A549 treated with DMSO at 1 μM for 4 hours (cell line): ENCODE data around the gene NPFF. TPM values are rescaled to one million over a fixed set of nuclear protein-coding genes. Genes with fewer than 3 reads are reported as not detected.

Experiments
- total RNA-seq: library from RNA; stranded (reverse); fragments of 200-300 nt; extraction: Qiagen RNA extraction; gene quantifications from 5 replicates; pipeline ENCODE4 v1.2.3, GENCODE V29; 2022; ENCODE audit warnings: low read depth

The NPFF gene, protein sequence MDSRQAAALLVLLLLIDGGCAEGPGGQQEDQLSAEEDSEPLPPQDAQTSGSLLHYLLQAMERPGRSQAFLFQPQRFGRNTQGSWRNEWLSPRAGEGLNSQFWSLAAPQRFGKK
- 0.17 TPM in 1 of 5 replicates, not detected in the others for total RNA-seq

DNA sequence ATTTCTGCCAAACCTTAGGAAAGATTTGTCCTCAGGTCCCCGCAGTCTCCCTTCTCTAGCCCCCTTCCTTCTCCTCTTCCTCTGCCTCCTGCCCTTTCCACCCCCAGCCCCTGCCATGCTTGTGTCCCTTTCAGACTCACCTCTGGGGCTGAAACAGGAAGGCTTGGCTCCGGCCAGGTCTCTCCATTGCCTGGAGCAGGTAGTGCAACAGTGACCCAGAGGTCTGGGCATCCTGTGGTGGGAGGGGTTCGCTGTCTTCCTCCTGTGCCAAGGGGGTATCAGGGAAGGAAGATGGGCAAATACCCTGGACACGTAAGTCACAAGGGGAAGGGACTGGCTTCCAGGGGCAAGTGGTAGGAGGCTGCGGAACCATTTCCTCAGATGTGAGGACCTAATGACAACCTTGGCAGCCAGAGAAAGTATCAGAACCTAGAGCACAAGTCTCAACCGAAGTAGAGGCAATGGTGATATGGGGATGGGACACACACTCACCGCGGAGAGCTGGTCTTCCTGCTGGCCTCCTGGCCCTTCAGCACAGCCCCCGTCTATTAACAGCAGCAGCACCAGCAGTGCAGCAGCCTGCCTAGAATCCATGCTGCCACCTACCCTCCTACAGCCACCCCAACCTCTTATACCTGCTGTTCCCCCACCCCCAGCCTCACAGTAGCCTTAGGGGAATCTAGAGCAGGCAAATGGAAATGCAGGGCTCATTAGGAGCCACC is at the start of gene NPFF:
NPFF (minus strand) TSS at position 604 of the 722 bp plus-strand sequence; CDS start at position 594, 10 bp downstream.

DNA sequence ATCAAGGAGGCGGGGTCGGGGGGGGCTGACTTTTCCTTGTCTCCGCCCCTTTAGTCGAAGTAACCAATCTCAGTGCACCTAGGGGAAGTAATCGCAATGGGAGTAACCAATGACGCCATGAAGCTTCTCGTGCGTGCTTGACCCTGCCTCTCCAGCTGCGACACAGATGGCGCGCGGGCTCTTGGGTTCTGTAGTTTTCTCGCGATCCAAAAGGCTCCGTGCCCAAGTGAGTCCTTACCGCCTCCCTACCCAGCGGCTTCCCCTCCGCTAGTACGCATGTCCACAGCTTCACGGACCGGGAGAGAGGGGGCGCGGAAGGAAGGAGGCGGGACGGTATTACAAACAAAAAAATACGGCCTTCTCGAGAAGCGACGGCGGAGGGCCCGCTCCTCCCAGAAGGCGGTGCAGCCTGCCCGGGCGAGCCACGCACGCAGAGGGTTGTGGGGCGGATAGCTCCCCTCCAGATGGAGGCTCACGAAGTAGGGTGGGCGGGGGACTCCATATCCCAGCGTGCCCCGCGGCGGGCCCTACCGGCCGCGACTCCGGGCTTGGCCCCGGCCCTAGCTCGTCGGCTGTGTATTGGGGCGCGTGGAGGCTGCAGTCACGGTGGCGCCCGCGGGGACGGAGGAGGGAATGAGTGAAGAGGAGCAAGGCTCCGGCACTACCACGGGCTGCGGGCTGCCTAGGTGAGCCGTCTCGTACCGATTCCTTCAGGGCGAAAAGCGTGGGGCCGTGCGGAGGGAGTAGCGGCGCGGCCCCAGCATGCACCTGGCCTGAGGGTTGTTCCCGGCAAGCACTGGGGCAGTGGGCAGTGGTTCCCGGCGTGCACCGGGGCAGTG is 6.3 kb downstream of the NPFF start, which contains the start of gene TARBP2:
TARBP2 (plus strand) TSS at position 508 of the 839 bp plus-strand sequence; CDS start at position 634, 126 bp downstream.

DNA sequence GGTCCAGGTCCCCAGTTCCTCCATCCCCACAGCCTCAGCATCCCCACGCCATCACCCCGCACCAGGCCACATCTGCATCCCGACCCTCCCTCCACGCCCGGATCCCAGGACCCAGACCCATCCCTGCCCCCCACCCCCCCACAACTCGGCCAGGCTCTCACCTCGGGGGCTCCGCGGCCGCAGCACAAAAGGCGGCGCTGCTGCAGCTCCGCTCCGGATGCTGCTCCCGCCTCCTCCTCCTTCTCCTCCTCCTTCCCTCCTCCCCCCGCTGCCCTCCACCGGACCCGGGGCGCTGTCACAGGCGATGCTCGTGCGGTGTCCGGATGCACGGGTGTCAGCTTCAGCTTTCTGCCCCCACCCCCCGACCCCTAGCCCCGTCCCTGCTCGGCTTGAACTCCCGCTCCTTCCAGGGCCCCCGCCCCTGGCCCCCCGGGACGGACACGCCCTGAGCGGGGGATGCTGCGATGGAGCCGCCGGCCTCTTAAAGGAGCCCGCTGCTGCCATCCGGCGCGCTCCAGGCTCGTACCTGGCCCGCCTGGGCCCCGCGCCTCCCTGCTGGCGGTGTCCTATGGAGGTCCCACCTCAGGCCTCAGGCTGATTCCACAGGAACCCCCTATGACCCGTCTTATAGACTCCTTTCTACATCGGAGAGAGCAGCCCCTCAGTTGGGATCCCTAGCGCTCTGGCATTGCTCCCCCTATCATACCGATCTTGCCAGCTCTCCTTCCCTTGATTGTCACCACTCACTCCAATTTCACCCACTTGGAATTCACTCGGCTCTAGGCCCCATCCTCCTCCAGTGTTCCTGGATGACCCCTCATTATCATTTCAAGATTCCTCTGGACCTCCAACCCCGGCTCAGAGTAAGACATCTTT is 7.8 kb downstream of the NPFF start, which contains the start of gene MAP3K12:
MAP3K12 (minus strand) TSS at position 193 of the 876 bp plus-strand sequence. CDS start 12,067 bp downstream, outside the sequence.

Other genes with a start within 250 kb of the NPFF start
- 15.6 to 25.1 TPM (median 20.0 TPM) in 5 replicates for gene ESPL1, start 239.2 kb downstream of the NPFF start, total RNA-seq
- gene PFDN5, start 211.9 kb downstream of the NPFF start, total RNA-seq, result 495 to 550 TPM (median 496 TPM) in 5 replicates
- 85.4 to 102 TPM (median 93.8 TPM) in 5 replicates for gene MYG1, start 207.8 kb downstream of the NPFF start, total RNA-seq
- 70.5 to 85.4 TPM (median 78.7 TPM) in 5 replicates for gene AAAS, start 185.9 kb downstream of the NPFF start, total RNA-seq
- not detected in 5 replicates for gene SP7, start 171.1 kb downstream of the NPFF start, total RNA-seq
- 22.3 to 29.9 TPM (median 28.6 TPM) in 5 replicates for gene SP1, start 127.3 kb downstream of the NPFF start, total RNA-seq
- gene AMHR2, start 83.6 kb downstream of the NPFF start, total RNA-seq, result 0.92 to 2.6 TPM (median 1.9 TPM) in 5 replicates
- 304 to 405 TPM (median 367 TPM) in 5 replicates for gene PRR13, start 65.8 kb downstream of the NPFF start, total RNA-seq
- gene PCBP2, start 55.4 kb downstream of the NPFF start, total RNA-seq, result 655 to 691 TPM (median 670 TPM) in 5 replicates
- 11.1 to 16.8 TPM (median 14.7 TPM) in 5 replicates for gene MAP3K12, start 8.0 kb downstream of the NPFF start, total RNA-seq
- gene TARBP2, start 6.2 kb downstream of the NPFF start, total RNA-seq, result 44.2 to 67.4 TPM (median 56.3 TPM) in 5 replicates
- 16.8 to 20.4 TPM (median 18.3 TPM) in 5 replicates for gene ATF7, start 118.9 kb upstream of the NPFF start, total RNA-seq
- gene ATP5MC2, start 168.6 kb upstream of the NPFF start, total RNA-seq, result 572 to 701 TPM (median 650 TPM) in 5 replicates
- gene CALCOCO1, start 220.0 kb upstream of the NPFF start, total RNA-seq, result 19.3 to 23.1 TPM (median 22.6 TPM) in 5 replicates
- not detected in 5 replicates for gene CISTR, start 244.5 kb upstream of the NPFF start, total RNA-seq